ENCODE measurements around the gene SULT4A1.

The SULT4A1 gene

DNA sequence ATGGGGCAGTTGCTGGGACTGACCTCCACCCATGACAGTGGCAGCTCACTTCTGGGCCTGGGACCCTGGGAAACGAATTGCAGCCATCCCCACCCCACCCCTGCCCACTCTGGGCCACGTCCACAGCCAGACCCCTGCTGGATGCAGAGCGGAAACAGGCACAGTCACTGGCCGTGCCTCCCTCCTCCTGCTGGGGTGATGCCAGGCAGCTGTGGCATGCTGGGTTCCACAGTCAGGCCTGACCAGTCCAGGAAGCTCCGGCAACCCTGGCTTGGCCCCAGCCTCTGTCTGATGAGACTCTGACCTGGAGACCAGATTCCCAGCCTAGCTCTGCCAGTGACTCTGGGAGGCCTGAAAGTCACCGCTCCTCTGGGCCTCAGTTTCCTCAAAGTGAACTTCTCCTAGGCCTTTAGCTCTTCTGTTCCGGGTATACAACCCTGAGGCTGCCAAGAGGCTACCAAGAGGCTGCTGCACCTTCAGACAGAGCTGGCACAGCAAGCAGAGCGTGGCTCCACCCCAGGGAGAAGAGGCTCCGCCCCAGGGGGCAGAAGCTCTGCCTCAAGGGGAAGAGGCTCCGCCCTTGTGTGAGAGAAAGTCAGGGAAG is 8.9 kb downstream of the SULT4A1 start:
- TF ChIP-seq, protein P1, sequence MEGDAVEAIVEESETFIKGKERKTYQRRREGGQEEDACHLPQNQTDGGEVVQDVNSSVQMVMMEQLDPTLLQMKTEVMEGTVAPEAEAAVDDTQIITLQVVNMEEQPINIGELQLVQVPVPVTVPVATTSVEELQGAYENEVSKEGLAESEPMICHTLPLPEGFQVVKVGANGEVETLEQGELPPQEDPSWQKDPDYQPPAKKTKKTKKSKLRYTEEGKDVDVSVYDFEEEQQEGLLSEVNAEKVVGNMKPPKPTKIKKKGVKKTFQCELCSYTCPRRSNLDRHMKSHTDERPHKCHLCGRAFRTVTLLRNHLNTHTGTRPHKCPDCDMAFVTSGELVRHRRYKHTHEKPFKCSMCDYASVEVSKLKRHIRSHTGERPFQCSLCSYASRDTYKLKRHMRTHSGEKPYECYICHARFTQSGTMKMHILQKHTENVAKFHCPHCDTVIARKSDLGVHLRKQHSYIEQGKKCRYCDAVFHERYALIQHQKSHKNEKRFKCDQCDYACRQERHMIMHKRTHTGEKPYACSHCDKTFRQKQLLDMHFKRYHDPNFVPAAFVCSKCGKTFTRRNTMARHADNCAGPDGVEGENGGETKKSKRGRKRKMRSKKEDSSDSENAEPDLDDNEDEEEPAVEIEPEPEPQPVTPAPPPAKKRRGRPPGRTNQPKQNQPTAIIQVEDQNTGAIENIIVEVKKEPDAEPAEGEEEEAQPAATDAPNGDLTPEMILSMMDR (IDR thresholded peaks at IDR 0.05; ENCODE audit: low read length): no peak
- H3K36me3 ChIP-seq (ENCODE audit: insufficient read depth, low read length): no peaks in the 10 kb centered on the region
- H3K9me2 ChIP-seq (ENCODE audit: low read depth, low read length): no peaks in the 10 kb centered on the region
- no peak overlapping the region for H3K27ac ChIP-seq (ENCODE audit: low read depth, low read length, poor library complexity, severe bottlenecking)
- H4K20me1 ChIP-seq (ENCODE audit: insufficient read depth, low read length): no peaks in the 10 kb centered on the region
- no peaks in the 10 kb centered on the region for H3K79me2 ChIP-seq (ENCODE audit: insufficient read depth, low read length)
- no peaks in the 10 kb centered on the region; the same call in 1 of the 2 replicates for H3K27me3 ChIP-seq (ENCODE audit: insufficient read depth, low read length)
- H3K9me3 ChIP-seq (ENCODE audit: low read length): no peaks in the 10 kb centered on the region
- no peak overlapping the region for H3K4me3 ChIP-seq (ENCODE audit: low read depth, low read length, poor library complexity, severe bottlenecking)
- H2AFZ ChIP-seq (ENCODE audit: low read length): no peak overlapping the region
- H3K4me1 ChIP-seq (ENCODE audit: insufficient read depth, low read length, severe bottlenecking): no peaks in the 10 kb centered on the region
- no peak overlapping the region for H3K9ac ChIP-seq (ENCODE audit: low read length)
- no peaks in the 10 kb centered on the region for H3F3A ChIP-seq (ENCODE audit: insufficient read depth, low read length)
- H3K4me2 ChIP-seq (ENCODE audit: low read length): no peak overlapping the region

DNA sequence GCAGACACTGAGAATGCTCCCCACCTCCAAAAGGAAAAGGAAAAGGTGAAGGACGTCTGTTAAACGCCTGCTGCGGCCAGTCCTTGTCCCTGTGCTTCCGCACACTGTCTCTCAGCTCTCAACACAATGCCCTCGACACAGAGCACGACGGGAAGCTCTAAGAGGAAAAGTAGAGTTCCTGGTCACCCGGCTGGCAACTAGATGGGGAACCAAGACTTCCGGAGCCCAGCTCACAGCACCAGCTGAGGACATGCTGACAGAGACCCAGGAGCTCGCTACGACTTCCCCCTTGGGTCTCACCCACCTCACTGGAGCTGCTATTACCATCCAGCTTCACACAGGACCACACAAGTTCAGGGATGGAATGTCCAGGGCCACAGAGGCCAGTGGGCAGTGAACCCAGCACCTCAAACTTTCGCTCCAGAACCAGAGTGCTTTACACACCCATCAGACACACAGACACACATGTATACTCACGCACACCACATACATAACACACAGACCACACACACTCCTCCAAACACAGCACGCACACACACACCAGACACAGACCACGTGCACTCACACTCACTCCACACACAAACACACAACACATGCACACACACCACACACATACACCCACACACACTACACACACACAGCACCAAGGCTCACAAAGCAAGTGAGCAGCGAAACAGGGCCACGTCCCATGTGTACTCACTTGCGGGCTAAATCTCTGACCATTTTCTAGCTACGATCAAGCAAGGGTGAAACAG is 9.6 kb downstream of the SULT4A1 start:
- Histone ChIP-seq H3K27me3 (ENCODE audit: insufficient read depth, low read length) (no peaks in the 10 kb centered on the region; the same call in 1 of the 2 replicates), H3K4me3 (ENCODE audit: low read depth, low read length, poor library complexity, severe bottlenecking) (no peak overlapping the region), H2AFZ (ENCODE audit: low read length) (no peak overlapping the region), H3K4me2 (ENCODE audit: low read length) (no peak overlapping the region), H3K9me3 (ENCODE audit: low read length) (no peaks in the 10 kb centered on the region), H3K36me3 (ENCODE audit: insufficient read depth, low read length) (no peaks in the 10 kb centered on the region), H3K4me1 (ENCODE audit: insufficient read depth, low read length, severe bottlenecking) (no peaks in the 10 kb centered on the region), H3F3A (ENCODE audit: insufficient read depth, low read length) (no peaks in the 10 kb centered on the region), H4K20me1 (ENCODE audit: insufficient read depth, low read length) (no peaks in the 10 kb centered on the region), H3K79me2 (ENCODE audit: insufficient read depth, low read length) (no peaks in the 10 kb centered on the region), H3K9me2 (ENCODE audit: low read depth, low read length) (no peaks in the 10 kb centered on the region), H3K27ac (ENCODE audit: low read depth, low read length, poor library complexity, severe bottlenecking) (no peak overlapping the region), H3K9ac (ENCODE audit: low read length) (no peak overlapping the region)
- no peak for TF ChIP-seq EZH2 (IDR thresholded peaks at IDR 0.05; ENCODE audit: borderline replicate concordance, low read length)
- TF ChIP-seq, protein P1 (IDR thresholded peaks at IDR 0.05; ENCODE audit: low read length): no peak

DNA sequence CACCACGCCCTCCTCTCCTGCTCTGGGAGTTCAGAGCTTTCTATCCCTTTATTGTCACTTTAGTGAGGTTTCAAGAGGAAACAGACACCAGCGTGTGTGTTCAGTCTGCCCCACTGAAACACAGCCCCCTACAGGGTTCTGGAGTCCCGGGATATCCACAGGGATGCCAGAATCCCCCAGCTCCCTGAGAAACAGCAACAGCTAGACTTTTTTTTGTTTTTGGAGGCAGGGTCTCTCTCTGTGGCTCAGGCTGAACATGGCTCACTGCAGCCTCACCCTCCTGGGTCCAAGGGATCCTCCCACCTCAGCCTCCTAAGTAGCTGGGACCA is 10.4 kb downstream of the SULT4A1 start:
- no peaks in the 10 kb centered on the region for H3K9me2 ChIP-seq (ENCODE audit: low read depth, low read length)
- no peak overlapping the region for H3K4me3 ChIP-seq (ENCODE audit: low read depth, low read length, poor library complexity, severe bottlenecking)
- H2AFZ ChIP-seq (ENCODE audit: low read length): no peak overlapping the region
- H4K20me1 ChIP-seq (ENCODE audit: insufficient read depth, low read length): no peaks in the 10 kb centered on the region
- TF ChIP-seq, protein P1 (IDR thresholded peaks at IDR 0.05; ENCODE audit: low read length): no peak
- no peak for TF ChIP-seq EZH2 (IDR thresholded peaks at IDR 0.05; ENCODE audit: borderline replicate concordance, low read length)
- no peaks in the 10 kb centered on the region for H3K9me3 ChIP-seq (ENCODE audit: low read length)
- H3K9ac ChIP-seq (ENCODE audit: low read length): no peak overlapping the region
- no peaks in the 10 kb centered on the region for H3K79me2 ChIP-seq (ENCODE audit: insufficient read depth, low read length)
- H3K4me2 ChIP-seq (ENCODE audit: low read length): no peak overlapping the region
- no peaks in the 10 kb centered on the region for H3F3A ChIP-seq (ENCODE audit: insufficient read depth, low read length)
- H3K27ac ChIP-seq (ENCODE audit: low read depth, low read length, poor library complexity, severe bottlenecking): no peak overlapping the region
- H3K4me1 ChIP-seq (ENCODE audit: insufficient read depth, low read length, severe bottlenecking): no peaks in the 10 kb centered on the region
- H3K36me3 ChIP-seq (ENCODE audit: insufficient read depth, low read length): no peaks in the 10 kb centered on the region
- H3K27me3 ChIP-seq (ENCODE audit: insufficient read depth, low read length): no peaks in the 10 kb centered on the region; the same call in 1 of the 2 replicates
